HS-27A (cell line): ENCODE data around the gene REN.

ENCODE experiments used
- DNase-seq: peaks from one replicate; pipeline ENCODE4 v3.0.0-alpha.2; 2012; ENCODE audit warnings: low read depth, missing footprints

REN gene

DNA sequence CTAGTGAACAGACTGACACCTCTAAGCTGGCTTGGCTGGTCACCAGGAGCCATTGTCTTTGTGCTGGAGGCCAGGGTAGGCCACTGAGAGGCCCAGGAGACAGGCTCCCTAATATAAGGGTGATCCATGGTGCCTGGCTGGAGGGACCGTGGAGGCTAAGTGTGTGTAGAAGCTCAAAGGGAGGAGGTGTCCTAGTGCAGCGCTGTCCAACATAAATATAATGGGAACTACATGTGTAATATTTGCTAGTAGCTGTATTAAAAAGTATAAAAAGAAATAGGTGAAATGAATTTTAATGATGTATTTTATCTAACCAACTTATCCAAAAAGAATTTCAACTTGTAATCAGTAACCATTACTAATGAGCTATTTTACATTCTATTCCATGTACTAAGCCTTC lies 58.2 kb downstream of the REN start:
- DNase-seq: no peak

DNA sequence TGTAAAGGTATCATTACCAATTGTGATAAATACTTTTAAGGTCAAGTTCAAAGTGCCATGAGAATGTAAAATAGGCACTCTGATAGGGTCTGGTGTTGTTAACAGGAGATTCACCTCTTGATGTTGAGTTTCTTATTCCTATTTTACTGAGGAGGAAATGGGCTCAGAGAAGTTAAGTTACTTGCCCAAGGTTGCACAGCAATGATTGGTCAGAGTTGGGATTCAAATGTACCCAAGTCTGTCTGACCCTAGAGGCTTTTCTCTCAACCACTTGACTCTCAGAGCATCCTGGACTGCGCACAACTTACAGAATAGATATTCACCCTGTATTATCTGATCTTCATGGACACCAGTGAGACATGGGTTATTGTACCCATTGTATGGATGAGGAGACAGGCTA lies 59.3 kb downstream of the REN start:
- DNase-seq: no peak

- DNase-seq: no peak
Measured at GRCh38 chr1:204105131-204105515, 61.0 kb downstream of the REN start.
